Measurements from ENCODE around the gene CHN2. TPM values are rescaled to one million over a fixed set of nuclear protein-coding genes. Genes with fewer than 3 reads are reported as not detected.

CHN2 gene
- total RNA-seq, 1 donor from 2014 or later = 36.1 TPM

GRCh38 chr7:29359482-29360093 lies 165.0 kb downstream of the CHN2 start:
- intact Hi-C loops (cut with micrococcal nuclease) = no loop called here
- no peak overlapping the region for H3K4me3 ChIP-seq
- no peaks in the 10 kb centered on the region for H3K36me3 ChIP-seq
- no peaks in the 10 kb centered on the region for H3K9me3 ChIP-seq (replicated peaks)
- no peaks in the 10 kb centered on the region for H3K27me3 ChIP-seq (ENCODE audit: low read depth)
- H3K4me1 ChIP-seq = no peaks in the 10 kb centered on the region
- no peak overlapping the region for H3K27ac ChIP-seq (replicated peaks)
- no peak for TF ChIP-seq CTCF (IDR thresholded peaks at IDR 0.05; ENCODE audit: borderline replicate concordance)
- no peak for DNase-seq

DNA sequence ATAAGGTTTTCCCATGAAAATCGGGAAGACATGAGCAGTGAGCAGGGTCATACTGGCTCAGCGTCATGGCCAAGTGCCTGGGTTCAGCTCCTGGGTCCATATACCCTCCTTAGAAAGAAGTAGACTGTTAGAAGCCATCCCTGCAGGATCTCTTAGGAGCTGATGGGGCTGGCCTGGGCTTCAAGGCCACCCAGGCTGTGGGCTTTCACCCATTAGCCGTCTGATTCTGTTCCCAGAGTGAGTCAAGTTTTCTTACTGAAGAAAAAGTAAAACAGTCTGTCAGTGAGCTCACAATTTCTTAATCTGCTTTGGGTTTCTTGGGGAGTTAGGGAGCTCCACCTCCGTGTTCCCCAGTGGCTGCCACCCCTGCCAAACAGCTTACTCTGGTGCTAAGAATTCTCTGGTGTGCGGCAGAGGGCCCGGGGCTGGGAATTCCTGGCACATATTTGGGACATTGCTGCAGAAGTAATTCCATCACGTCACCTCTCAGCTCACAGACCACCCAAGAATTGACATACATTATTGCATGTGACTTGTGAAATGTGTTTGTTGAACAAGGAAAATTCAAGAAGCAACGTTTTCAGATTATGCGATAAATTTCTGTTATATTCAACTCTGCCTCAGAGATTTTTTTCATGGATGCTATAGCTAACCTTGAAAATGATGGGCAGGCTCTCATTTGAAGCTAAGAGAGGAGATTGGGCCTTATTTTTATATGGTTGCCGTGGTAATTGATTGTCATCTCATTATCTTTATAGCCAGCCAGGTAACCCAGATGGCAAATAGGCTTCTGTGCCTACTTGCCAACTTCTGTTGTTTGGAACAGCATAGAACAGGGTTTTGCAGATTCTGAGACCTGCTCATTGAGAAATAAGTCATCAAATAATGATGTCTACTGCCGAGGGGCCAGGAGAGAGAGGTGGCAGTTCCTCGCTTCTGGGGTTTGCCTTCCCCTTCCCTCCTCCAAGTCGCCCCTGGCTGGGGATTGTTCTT lies 166.4 kb downstream of the CHN2 start:
- no peak for DNase-seq
- no peak for TF ChIP-seq CTCF (IDR thresholded peaks at IDR 0.05; ENCODE audit: borderline replicate concordance)
- H3K9me3 ChIP-seq (replicated peaks) = no peaks in the 10 kb centered on the region
- no peaks in the 10 kb centered on the region for H3K36me3 ChIP-seq
- no peak overlapping the region for H3K4me3 ChIP-seq
- H3K27me3 ChIP-seq (ENCODE audit: low read depth) = no peaks in the 10 kb centered on the region
- no peaks in the 10 kb centered on the region for H3K4me1 ChIP-seq
- intact Hi-C loops (cut with micrococcal nuclease) = no loop called here
- H3K27ac ChIP-seq (replicated peaks) = no peak overlapping the region

DNA sequence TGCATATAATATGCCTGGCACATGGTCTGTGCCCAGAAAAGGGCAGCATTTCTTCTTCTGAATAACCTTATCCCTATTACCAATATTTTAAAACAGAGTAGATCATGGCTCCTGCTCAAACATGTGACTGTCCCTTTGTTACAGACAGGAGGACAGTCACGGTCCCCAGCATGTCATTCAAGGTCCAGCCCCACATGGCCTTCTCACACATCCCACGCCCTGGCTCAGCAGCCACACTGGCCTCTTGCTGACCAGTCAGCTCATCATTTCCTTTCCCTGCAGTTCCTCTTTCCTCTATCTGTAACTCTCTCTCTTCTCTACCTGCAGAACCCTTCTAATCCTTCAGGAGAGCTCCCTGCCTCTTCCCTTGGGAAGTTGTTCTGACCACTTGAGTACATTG lies 167.8 kb downstream of the CHN2 start:
- Histone ChIP-seq H3K9me3 (replicated peaks) (no peaks in the 10 kb centered on the region), H3K27me3 (ENCODE audit: low read depth) (no peaks in the 10 kb centered on the region), H3K36me3 (no peaks in the 10 kb centered on the region), H3K27ac (replicated peaks) (no peak overlapping the region), H3K4me3 (no peak overlapping the region), H3K4me1 (peaks cover 5% of the 10 kb centered on the region)
- intact Hi-C loops (cut with micrococcal nuclease) = no loop called here
- no peak for TF ChIP-seq CTCF (IDR thresholded peaks at IDR 0.05; ENCODE audit: borderline replicate concordance)
- DNase-seq = no peak

GRCh38 chr7:29363636-29364425 lies 169.3 kb downstream of the CHN2 start:
- no peak for TF ChIP-seq CTCF (IDR thresholded peaks at IDR 0.05; ENCODE audit: borderline replicate concordance)
- Histone ChIP-seq H3K36me3 (no peaks in the 10 kb centered on the region), H3K9me3 (replicated peaks) (no peaks in the 10 kb centered on the region), H3K27ac (replicated peaks) (no peak overlapping the region), H3K4me3 (no peak overlapping the region), H3K27me3 (ENCODE audit: low read depth) (no peaks in the 10 kb centered on the region), H3K4me1 (peaks cover 19% of the 10 kb centered on the region)
- intact Hi-C loops (cut with micrococcal nuclease) = no loop called here
- DNase-seq = no peak

DNA sequence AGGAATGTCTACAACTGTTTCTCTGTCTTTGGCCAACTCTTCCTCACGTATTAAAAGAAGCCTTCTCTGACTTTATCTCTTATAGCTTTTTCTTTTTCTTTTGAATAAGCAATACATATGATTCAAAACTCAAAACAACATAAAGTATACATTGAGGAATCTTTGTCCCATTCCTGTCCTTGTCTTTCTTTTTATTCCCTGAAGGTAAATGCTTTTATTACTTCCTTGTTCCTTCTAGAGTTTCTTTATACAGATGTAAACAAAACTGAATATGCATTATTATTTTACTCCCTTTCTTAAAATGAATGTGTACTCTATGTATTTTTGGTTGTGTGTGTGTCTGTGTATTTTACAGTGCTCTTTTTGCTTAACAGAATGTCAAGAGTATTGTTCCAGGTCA lies 170.1 kb downstream of the CHN2 start:
- DNase-seq = no peak
- Histone ChIP-seq H3K27ac (replicated peaks) (no peak overlapping the region), H3K9me3 (replicated peaks) (no peaks in the 10 kb centered on the region), H3K4me1 (peaks cover 20% of the 10 kb centered on the region), H3K4me3 (no peak overlapping the region), H3K36me3 (no peaks in the 10 kb centered on the region), H3K27me3 (ENCODE audit: low read depth) (no peaks in the 10 kb centered on the region)
- TF ChIP-seq CTCF (IDR thresholded peaks at IDR 0.05; ENCODE audit: borderline replicate concordance) = no peak
- intact Hi-C loops (cut with micrococcal nuclease) = no loop called here
